GM03348 (cell line): Measurements from ENCODE around the gene GHR.
A peak's percentile ranks its signal among the peaks of the same experiment; 100 is the strongest.
"Not testable (repeated sequence)": the region's sequence is repeated elsewhere in the genome, so short reads cannot be mapped to it uniquely, and the experiment has no call there.

Experiments used
- DNase-seq: peaks from one replicate; pipeline ENCODE4 v3.0.0; 2012; ENCODE audit warnings: low spot score

GHR gene

DNA sequence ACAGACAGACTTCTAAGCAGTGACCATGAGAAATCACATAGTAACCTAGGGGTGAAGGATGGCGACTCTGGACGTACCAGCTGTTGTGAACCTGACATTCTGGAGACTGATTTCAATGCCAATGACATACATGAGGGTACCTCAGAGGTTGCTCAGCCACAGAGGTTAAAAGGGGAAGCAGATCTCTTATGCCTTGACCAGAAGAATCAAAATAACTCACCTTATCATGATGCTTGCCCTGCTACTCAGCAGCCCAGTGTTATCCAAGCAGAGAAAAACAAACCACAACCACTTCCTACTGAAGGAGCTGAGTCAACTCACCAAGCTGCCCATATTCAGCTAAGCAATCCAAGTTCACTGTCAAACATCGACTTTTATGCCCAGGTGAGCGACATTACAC lies 295.4 kb downstream of the GHR start:
- no peak for DNase-seq

DNA sequence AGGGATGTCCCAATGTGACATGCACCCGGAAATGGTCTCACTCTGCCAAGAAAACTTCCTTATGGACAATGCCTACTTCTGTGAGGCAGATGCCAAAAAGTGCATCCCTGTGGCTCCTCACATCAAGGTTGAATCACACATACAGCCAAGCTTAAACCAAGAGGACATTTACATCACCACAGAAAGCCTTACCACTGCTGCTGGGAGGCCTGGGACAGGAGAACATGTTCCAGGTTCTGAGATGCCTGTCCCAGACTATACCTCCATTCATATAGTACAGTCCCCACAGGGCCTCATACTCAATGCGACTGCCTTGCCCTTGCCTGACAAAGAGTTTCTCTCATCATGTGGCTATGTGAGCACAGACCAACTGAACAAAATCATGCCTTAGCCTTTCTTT lies 295.8 kb downstream of the GHR start:
- DNase-seq, result no peak

DNA sequence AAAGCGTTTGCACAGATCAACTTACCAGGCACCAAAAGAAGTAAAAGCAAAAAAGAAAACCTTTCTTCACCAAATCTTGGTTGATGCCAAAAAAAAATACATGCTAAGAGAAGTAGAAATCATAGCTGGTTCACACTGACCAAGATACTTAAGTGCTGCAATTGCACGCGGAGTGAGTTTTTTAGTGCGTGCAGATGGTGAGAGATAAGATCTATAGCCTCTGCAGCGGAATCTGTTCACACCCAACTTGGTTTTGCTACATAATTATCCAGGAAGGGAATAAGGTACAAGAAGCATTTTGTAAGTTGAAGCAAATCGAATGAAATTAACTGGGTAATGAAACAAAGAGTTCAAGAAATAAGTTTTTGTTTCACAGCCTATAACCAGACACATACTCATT lies 297.0 kb downstream of the GHR start:
- DNase-seq, result no peak

DNA sequence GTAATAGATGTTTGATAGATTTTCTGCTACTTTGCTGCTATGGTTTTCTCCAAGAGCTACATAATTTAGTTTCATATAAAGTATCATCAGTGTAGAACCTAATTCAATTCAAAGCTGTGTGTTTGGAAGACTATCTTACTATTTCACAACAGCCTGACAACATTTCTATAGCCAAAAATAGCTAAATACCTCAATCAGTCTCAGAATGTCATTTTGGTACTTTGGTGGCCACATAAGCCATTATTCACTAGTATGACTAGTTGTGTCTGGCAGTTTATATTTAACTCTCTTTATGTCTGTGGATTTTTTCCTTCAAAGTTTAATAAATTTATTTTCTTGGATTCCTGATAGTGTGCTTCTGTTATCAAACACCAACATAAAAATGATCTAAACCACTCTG lies 298.2 kb downstream of the GHR start:
- no peak for DNase-seq

DNA sequence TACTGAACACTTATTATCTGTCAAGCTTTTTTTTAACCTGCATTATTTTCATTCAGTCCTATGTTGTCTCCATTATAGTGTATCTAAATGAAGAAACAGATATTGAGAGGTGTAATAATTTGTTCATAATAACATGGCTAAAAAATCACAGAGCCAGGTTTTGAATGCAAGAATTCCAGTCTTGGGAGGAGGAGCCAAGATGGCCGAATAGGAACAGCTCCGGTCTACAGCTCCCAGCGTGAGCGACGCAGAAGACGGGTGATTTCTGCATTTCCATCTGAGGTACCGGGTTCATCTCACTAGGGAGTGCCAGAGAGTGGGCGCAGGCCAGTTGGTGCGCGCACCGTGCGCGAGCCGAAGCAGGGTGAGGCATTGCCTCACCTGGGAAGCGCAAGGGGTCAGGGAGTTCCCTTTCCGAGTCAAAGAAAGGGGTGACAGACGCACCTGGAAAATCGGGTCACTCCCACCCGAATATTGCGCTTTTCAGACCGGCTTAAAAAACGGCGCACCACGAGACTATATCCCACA lies 311.4 kb downstream of the GHR start:
- DNase-seq, result not testable (repeated sequence)

DNA sequence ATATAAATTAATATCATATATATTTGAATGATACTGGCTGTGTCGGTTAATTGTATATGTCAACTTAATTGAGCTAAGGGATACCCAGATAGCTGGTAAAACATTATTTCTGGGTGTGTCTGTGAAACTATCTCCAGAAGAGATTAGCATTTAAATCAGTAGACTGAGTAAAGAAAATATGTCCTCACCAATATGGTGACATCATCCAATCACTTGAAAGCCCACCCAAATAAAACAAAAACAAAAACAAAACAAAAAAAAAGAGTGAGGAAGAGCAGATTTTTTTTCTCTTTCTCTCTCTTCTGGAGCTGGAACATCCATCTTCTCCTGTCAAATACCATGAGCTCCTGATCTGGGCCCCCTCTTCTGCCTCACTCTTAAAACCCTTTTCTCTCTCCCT lies 317.7 kb downstream of the GHR start:
- DNase-seq, result no peak

DNA sequence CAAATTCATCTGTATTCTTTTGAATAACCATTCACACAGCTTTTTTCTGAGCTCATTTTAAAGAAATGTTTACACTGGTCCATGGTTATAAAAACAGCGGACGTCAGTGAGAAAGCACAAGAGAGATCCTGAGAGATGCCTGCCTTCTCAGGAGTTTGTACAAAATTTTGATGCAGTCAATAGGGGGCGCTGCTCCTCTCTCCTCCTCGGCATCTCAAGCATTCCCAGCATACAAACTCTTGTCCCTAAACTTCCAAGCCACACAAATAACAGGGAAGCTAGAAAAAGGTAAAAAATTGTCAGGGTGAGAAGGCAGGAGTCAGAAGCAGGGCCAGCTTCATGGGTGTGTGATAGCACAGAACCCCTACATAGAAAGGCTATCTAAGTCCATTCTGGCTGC lies 322.2 kb downstream of the GHR start:
- DNase-seq, result no peak

DNA sequence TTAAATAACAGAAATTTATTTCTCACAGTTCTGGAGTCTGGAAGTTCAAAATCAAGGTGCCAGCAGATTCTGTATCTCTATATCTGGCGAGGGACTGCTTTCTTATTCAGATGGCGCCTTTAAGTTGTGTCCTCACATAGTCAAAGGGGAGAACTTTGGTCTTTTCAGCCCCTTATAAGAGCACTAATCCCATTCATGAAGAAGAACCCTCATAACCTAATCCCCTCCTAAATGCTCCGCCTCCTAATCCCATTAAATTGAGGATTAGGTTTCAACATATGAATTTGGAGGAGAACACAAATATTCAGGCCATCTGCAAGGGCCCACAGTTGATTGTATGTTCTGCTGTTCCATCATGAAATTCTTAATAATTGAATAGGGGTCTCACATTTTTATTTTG lies 322.6 kb downstream of the GHR start:
- DNase-seq, result no peak

DNA sequence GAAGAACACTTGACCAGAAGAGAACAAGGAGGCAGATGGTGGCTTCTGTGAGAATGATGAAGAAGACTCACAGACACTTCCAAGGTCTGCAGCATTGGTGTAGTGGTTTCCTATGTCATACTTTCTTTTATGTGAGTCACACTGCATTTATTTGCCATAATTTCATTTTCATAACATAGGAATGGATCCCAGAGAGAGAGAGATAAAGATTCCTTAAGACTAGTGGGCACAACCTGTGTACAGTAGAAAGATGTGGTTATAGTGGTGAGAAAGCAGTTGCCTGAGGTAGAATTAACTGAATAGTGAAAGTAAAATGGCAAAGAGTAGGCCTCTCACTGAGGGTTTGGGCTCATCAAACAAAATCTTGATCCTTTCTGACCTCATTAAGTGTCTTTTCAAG lies 325.8 kb downstream of the GHR start:
- no peak for DNase-seq

DNA sequence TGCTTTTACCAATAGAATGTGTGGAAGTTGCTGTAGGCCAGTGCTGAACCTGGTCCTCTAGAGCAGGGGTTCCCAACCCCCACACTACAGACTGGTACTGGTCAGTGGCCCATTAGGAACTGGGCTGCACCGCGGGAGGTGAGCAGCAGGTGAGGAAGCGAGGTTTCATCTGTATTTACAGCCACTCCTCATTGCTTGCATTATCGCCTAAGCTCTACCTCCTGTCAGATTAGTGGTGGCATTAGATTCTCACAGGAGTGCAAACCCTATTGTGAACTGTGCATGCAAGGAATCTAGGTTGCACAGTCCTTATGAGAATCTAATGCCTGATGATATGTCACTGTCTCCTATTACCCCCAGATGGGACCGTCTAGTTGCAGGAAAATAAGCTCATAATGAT lies 327.3 kb downstream of the GHR start:
- DNase-seq, result no peak

DNA sequence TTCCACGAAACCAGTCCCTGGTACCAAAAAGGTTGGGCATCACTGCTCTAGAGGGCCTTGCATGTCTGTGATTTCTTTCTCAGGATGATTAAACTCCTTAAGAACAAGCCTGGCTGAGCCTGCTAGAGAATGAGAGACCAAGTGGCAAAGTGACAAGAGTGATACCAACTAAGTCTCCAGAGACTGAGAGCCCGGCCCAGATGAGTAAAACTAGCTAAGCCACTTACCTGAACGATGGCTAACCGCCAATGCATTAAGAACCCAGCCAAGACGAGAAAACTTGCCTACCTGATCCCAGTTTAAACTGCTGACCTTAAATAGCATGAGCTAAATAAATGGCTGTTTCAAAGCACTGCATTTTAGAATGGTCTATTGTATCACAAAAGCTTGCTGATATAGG lies 327.8 kb downstream of the GHR start:
- no peak for DNase-seq

DNA sequence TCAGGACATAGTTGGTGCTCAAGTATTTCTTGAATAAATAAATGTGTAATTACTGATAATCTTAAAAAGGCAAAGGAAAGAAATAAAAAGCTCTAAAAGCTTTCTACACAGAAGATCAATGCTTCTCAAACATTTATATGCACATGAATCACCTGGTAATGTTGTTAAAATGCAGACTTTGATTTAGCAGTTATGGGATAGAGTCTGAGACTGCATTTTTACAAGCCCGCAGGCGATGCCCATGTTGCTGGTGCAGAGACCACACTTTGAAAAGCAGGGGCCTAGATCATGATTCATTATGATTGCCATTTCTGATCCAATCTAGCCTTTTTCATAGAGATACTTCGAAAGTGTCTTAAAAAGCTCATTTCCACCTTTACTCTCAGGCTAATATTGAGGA lies 329.9 kb downstream of the GHR start:
- DNase-seq, result no peak

DNA sequence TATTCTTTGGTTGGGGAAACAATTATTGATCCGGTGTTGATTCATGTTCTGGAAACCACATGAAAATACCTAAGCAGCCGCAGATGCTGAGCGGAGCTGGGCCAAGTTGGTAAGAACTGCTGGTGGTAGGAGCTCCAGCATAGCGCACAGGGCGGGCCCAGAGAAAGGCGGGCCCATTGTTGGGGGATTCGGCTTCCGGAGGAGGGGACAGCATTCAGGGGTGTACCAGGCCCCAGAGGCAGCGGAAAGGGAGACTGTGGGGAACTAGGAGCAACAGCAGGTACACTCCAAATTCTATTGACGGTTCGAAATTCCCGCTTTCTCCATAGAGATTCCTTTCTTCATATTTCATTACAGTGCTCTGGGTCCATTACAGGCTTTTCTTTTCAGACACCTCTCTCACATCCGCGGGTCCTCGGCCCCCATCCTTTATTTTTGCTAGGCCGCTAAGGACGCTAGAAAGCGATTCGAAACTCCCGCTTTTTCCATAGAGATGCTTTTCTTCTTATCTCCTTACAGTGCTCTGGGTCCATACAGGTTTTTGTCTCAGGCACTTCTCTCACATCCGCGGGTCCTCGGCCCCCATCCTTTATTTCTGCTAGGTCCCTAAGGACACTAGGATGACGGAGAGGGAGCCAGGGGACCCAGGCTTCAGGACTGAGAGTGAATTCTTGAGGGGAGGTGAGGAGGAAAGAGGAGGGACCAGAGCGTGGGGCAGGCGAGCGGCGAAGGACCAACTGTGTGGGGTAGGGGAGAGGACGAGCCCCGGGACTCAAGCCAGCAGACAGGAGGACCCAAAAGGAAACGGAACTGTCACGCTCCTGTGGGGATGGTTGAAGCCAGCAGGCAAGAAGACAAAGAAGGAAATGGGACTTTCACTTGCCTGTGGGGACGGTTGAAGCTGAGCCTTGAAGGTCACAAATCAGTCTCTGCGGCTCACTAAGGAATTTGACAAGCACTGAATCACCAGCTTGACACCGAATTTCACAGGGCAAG lies 333.7 kb downstream of the GHR start, which contains the start of gene CCDC152:
TSS of gene CCDC152 (plus strand) at position 213 of the 996 bp plus-strand sequence. CDS start 2,304 bp downstream, outside the sequence.
- DNase-seq, result peak; percentile 6

DNA sequence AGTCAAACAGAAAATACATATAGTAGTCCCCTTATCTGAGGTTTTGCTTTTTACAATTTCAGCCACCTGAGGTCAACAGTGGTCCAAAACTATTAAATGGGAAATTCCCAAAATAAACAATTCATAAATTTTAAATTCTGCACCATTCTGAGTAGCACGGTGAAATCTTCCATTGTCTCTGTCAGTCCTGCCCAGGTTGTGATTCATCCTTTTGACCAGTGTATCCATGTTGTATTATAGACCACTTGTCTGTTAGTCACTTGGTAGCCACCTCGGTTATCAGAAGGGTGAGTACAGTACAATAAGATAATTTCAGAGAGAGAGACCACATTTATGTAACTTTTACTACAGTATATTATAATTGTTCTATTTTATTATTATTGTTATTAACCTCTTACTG lies 336.2 kb downstream of the GHR start:
- DNase-seq, result no peak

DNA sequence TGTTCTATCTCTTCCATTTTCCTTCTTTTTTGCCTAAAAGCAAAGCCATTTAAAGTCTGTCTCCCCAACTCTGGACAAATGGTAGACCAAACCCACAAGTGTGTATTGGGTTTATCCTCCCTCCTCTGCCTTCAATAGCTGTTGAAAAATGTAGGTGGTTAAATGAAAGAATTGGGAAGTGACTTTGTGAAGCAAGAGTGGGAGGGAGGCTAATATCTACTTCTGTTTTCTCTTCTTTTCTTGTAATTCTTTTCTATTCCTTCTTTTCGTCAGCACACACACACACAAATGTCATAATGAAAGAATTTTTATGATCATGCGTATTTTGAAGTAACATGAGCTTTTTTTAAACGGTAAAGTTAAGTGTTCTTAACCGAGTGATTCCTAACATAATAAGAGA lies 337.2 kb downstream of the GHR start:
- DNase-seq, result no peak

DNA sequence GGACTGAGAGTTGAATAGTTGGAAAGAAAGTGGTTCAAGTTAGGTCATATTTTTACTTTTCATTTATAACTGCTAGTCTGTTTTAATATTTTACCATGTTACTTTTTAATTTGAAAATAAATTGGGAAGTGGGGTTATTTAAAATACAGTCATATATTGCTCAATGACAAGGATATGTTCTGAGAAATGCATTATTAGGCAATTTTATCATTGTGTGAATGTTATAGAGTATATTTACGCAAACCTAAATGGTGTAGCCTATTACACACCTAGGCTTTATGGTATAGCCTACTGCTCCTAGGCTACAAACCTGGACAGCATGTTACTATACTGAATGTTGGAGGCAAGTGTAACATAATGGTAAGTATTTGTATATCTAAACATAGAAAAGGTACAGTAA lies 338.6 kb downstream of the GHR start:
- no peak for DNase-seq

DNA sequence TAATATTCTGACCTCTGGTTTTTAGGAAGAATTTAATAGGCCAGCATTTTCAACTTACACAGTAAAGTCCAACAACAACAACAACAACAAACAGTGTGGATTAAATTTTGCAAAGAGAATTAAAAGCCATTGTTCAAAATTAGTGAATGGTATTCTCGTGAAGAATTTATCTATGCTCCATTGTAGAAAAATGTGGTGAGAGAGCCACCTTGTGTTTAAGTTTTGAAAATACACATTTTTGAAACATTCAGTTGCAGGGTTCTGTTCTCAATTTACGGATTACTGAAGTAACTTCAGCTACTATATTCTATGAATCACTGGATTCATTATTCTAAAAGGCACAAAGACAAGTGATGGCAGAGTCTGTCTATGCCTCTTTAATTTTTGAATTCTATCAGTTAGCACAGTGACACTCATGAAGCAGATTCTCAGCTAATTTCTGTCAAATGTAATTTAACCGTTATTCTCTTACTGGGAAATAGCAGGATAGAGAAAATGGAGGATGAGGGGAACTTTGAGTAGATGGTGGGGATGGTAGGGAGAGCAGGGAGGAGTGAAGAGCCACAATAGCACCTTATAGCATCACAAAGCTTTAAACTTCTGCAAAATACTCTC lies 344.4 kb downstream of the GHR start:
- DNase-seq, result peak; percentile 49

DNA sequence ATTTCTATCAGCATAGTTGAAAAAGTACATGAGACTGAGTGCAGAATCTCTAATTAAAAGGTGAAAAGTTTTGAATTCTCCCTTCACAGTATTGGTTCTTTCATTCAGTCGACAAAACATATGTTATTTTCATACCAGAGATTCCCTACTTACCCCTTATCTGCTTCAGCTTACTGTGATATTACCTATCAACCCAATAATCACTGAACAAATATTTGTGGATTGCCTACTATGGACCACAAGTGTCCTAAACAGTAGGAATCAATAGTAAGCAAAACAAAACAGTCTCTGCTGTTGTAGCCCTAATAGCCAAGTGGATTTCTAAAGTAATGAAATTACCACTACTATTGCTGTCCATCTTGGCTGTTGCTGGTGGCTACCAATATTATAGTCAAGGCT lies 344.9 kb downstream of the GHR start:
- no peak for DNase-seq

DNA sequence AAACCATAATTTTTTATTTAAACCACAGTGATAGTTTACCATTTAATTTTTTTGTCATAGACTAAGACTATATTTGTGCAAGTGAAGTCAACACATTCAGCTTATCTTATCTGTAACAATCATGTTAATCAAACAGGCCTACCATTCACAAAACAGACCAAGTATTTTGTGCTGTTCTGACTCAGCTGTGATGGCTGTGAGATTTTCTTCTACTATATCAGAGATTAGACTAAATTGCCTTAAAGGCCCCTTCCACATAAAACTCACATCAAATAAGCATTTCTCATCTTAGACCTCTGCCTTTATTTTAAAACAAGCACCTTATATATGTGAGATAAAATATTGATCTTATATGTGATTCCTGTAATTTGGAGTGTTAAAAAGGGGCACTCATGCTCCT lies 346.8 kb downstream of the GHR start:
- DNase-seq, result no peak
